Heart right ventricle (tissue), 16 donors: Measurements from ENCODE around the gene TTF2. TPM values are rescaled to one million over a fixed set of nuclear protein-coding genes. Genes with fewer than 3 reads are reported as not detected.

Experiments used
- ATAC-seq, 8 donors: fragments of 200-7000 bp; cut with Tn5 transposase; one replicate each; pipeline ENCODE4 v1.9.1; 2020; ENCODE audit warnings: mild to moderate bottlenecking in 8 of 8, moderate library complexity in 8 of 8, moderate number of reproducible peaks in 1 of 8
- DNase-seq, 2 donors: peaks; one replicate each; pipeline ENCODE4 v3.0.0-alpha.2; 2020
- H3K27ac ChIP-seq, 10 donors: fragments of 200-600 bp; sonication (generic) in 2 of 10; one replicate each; pipeline versions ENCODE4 v1.5.0 to v1.8.0; 2020 to 2022; ENCODE audit warnings: mild to moderate bottlenecking in 3 of 10
- H3K27me3 ChIP-seq, 7 donors: fragments of 200-600 bp; one replicate each; pipeline ENCODE4 v1.8.0; 2021 to 2022; ENCODE audit warnings: mild to moderate bottlenecking in 2 of 7
- H3K36me3 ChIP-seq, 9 donors: fragments of 200-600 bp; sonication (generic) in 1 of 9; one replicate each; pipeline versions ENCODE4 v1.5.0 to v1.8.0; 2020 to 2022; ENCODE audit warnings: mild to moderate bottlenecking in 2 of 9
- H3K4me1 ChIP-seq, 9 donors: fragments of 200-600 bp; sonication (generic) in 1 of 9; one replicate each; pipeline versions ENCODE4 v1.5.0 to v1.8.0; 2020 to 2022; ENCODE audit warnings: mild to moderate bottlenecking in 4 of 9
- H3K4me3 ChIP-seq, 10 donors: fragments of 200-600 bp; sonication (generic) in 2 of 10; one replicate each; pipeline versions ENCODE4 v1.5.0 to v1.8.0; 2020 to 2022; ENCODE audit warnings: mild to moderate bottlenecking in 7 of 10, moderate library complexity in 2 of 10
- H3K9me3 ChIP-seq, 11 donors: fragments of 200-600 bp in 10 of 11; sonication (generic) in 2 of 11; one replicate each; pipeline versions ENCODE4 v1.5.0 to v1.8.0; 2013 to 2022; ENCODE audit warnings: mild to moderate bottlenecking in 2 of 11, control low read depth in 1 of 11, moderate library complexity in 1 of 11
- WGBS, 2 donors: extraction: QIAGEN DNeasy Blood & Tissue Kit; methylation state at CpG; one replicate each; pipeline ENCODE4 v1.1.7; 2013; ENCODE audit warnings: inconsistent platforms in 1 of 2; 5-methylcytosine and 5-hydroxymethylcytosine counted together
- intact Hi-C, 10 donors: fragments of 100-400 bp; cut with DNase I; formaldehyde crosslinking; loops; one replicate each; pipeline versions ENCODE4 v1.11.1 to v1.14.2; 2022
- polyA plus RNA-seq, 2 donors: library from polyadenylated mRNA; stranded (reverse); fragments of 200-250 nt; gene quantifications; one replicate each; pipeline ENCODE4 v1.2.3, GENCODE V29; 2013
- total RNA-seq, 10 donors: library from RNA; stranded (reverse); fragmentation: NEBNext Ultra II Directional in 3 of 10; extraction: Animal tissue kit (Norgen Biotek cat#: 25700) in 3 of 10; gene quantifications; one replicate each; pipeline versions ENCODE4 v1.2.1 to v1.2.4, GENCODE V29; 2021 to 2023
- TF ChIP-seq, protein P1 (sequence below), 9 donors: fragments of 200-600 bp; sonication (generic) in 2 of 9; IDR thresholded peaks; one replicate each; pipeline versions ENCODE4 v1.5.0 to v1.8.0; 2021 to 2022; ENCODE audit warnings: antibody characterized with exemption in 9 of 9, mild to moderate bottlenecking in 5 of 9, moderate library complexity in 1 of 9
- donor health status: Arrhythmogenic right ventricular cardiomyopathy.
- donor health status: ischemic (EF 13 %, LVEDD 7.1; RV severe dilation, severe dysfunction).
- donor health status: healthy with polysubstance abuse.
- donor health status: DM: no; HTN: yes; CAD: no.
- donor health status: DM: no; HTN: no; CAD: no.
- donor health status: ischemic (EF 25% LVEDD 6.9; RV normal size, moderate dysfunction).
- donor health status: ischemic (EF 25% LVEDD 5.7; RV mildly dilated, moderate dysfunction).
- donor health status: healthy.
- donor health status: DM: yes; HTN: yes; CAD: no.
- donor health status: Ischemic cardiomyopathy.
- donor health status: ischemic (EF 35%, LVEDD 5.7; RV mildly dilated, moderate dysfunction).
- donor health status: nonischemic (EF 11% LVEDD 7.7; RV severe dilation, severe dysfunction).
- donor health status: DM: yes; HTN: yes; CAD: no.
- donor health status: PGD.
- donor health status: ischemic (EF 29% LVEDD 5.4; RV normal size, mild dysfunction).
- donor health status: nonischemic (EF 23%, LVEDD 6.1; RV moderate dilation, normal function).

Gene TTF2
- total and polyA plus RNA-seq, 12 donors: 2.0 to 19.0 (median 9.5) TPM

DNA sequence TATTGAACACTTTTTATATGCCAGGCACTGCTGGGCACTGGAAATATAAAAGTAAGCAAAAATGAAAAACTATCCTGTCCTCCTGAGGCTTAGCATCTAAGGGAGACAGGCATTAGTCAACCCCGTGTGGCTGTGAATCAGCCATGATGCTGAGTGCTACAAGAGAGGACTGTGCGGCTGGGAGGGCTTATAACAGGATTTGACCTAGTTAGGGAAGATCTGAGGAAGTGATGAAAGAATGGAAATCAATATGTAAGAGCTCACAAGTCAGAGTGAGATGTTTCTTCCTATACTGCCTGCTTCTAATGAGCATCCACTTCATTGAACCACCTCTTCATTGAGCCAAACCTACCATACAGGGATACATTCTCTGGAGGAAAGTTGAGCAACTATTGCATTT is 46.4 kb downstream of the TTF2 start:
- intact Hi-C loops: no loop called here

DNA sequence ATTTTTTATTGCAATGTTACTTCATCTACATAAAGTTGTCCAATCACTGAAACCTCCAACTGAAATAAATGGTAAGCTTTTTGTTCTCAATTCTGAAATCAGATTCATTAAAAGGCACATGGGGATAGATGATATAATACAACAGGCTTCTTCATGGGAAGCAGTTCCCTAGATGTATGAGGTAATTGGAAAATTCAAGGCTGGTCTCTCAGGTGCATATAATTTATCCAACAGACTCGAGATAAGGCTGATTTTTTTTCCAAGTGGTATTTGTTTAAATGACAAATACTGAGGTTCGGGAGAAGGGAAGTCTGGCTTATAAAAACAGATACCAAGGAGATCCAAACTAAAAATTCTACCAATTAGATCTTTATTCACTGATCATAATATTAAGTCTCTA is 47.2 kb downstream of the TTF2 start:
- Histone ChIP-seq H3K4me3 (no peak overlapping the region), H3K36me3 (peaks cover 0 to 78% (median 17%) of the 10 kb centered on the region in 9 donors), H3K9me3 (no peaks in the 10 kb centered on the region), H3K27me3 (no peaks in the 10 kb centered on the region), H3K4me1 (no peaks in the 10 kb centered on the region), H3K27ac (no peak overlapping the region)
- 85 to 89% methylated on average over 2 of the region's 2 CpGs for whole genome bisulfite sequencing, 2 donors
- intact Hi-C loops: no loop called here
- DNase-seq: no peak
- no peak for ATAC-seq
- TF ChIP-seq, protein P1, sequence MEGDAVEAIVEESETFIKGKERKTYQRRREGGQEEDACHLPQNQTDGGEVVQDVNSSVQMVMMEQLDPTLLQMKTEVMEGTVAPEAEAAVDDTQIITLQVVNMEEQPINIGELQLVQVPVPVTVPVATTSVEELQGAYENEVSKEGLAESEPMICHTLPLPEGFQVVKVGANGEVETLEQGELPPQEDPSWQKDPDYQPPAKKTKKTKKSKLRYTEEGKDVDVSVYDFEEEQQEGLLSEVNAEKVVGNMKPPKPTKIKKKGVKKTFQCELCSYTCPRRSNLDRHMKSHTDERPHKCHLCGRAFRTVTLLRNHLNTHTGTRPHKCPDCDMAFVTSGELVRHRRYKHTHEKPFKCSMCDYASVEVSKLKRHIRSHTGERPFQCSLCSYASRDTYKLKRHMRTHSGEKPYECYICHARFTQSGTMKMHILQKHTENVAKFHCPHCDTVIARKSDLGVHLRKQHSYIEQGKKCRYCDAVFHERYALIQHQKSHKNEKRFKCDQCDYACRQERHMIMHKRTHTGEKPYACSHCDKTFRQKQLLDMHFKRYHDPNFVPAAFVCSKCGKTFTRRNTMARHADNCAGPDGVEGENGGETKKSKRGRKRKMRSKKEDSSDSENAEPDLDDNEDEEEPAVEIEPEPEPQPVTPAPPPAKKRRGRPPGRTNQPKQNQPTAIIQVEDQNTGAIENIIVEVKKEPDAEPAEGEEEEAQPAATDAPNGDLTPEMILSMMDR (IDR thresholded peaks at IDR 0.05): no peak

More for the DNA sequence above, 46.4 kb downstream of the TTF2 start:
- Histone ChIP-seq H3K9me3 (no peaks in the 10 kb centered on the region), H3K27me3 (no peaks in the 10 kb centered on the region), H3K27ac (no peak overlapping the region), H3K4me1 (peaks cover 0 to 3% (median 0%) of the 10 kb centered on the region in 9 donors), H3K36me3 (peaks cover 0 to 78% (median 16%) of the 10 kb centered on the region in 9 donors), H3K4me3 (no peak overlapping the region)
- TF ChIP-seq, protein P1 (IDR thresholded peaks at IDR 0.05): no peak
- 94 to 95% methylated on average over 2 of the region's 2 CpGs for WGBS, 2 donors
- ATAC-seq (no peak), DNase-seq (no peak)

DNA sequence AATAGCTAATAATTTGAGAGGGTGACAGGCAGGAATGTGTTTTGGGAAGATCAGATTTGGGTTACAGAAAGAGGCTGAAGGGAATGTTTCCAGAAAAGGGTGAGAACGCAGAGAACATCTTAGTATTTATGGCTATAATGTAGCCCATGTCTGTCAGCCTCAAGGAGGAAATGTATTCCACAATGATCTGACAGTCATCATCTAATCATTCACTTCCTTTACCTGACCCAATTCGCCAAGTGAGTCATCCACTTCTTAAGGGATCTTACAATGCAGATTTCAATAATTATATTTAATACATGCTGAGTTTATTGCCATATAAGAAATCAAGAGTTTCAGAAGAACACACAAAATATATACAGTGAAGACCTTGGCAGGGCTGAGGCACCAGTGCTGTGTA is 50.6 kb downstream of the TTF2 start:
- TF ChIP-seq, protein P1 (IDR thresholded peaks at IDR 0.05): no peak
- Histone ChIP-seq H3K4me3 (no peak overlapping the region), H3K4me1 (no peaks in the 10 kb centered on the region), H3K27ac (no peak overlapping the region), H3K9me3 (no peaks in the 10 kb centered on the region), H3K27me3 (no peaks in the 10 kb centered on the region), H3K36me3 (peaks cover 0 to 92% (median 28%) of the 10 kb centered on the region in 9 donors)
- ATAC-seq (no peak), DNase-seq (no peak)
- WGBS, 2 donors: 92 to 95% methylated on average over 2 of the region's 2 CpGs
- intact Hi-C loops: no loop called here

DNA sequence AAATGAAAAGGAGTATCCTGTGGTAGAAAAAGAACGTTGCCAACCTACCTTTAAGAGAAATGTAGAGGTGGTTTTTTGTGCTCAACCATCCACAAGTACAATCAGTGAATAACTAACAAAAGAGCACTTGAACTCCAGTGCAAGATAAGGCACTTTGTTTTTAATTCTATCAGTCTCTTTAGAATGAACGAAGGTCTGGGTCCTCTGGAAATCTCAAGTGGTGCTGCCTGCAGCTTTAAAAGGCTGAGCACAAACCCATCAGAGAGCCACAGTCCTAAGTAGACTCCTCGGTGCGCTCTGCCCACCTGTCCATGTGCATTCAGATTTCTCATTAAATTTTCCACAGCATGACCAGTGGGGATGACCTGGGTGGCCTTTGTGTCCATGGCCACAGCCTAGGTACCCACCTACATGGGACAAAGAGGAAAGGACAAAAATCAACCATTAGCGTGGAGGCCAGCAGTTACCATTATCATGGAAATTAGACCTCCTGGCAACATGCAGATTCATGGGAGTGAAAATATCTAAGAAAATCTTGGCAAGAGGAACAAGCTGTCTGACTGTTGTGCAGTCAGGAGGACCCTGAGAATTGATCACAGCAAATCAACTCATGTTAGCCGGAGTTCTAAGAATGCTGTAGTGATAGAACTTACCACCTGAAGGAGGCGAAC is 52.1 kb downstream of the TTF2 start:
- intact Hi-C loops: no loop called here
- peaks cover 0 to 8% (median 0%) of the 10 kb centered on the region in 9 donors for H3K4me1 ChIP-seq
- H3K27ac ChIP-seq: no peak overlapping the region
- H3K4me3 ChIP-seq: no peak overlapping the region
- TF ChIP-seq, protein P1 (IDR thresholded peaks at IDR 0.05): no peak
- peaks cover 0 to 89% (median 28%) of the 10 kb centered on the region in 9 donors for H3K36me3 ChIP-seq
- ATAC-seq (no peak), DNase-seq (no peak)
- WGBS, 2 donors: 76 to 77% methylated on average over 7 of the region's 7 CpGs
- H3K27me3 ChIP-seq: no peaks in the 10 kb centered on the region
- H3K9me3 ChIP-seq: no peaks in the 10 kb centered on the region
